GM12873 (cell line): ENCODE measurements around the gene LEPR.

Source experiments
- TF ChIP-seq, protein P1 (sequence below): IDR thresholded peaks from 2 replicates; pipeline ENCODE4 v1.5.1; 2012; ENCODE audit warnings: low read depth, mild to moderate bottlenecking, moderate library complexity, low read length, control low read depth; ENCODE audit not compliant: insufficient read depth; ENCODE audit errors: missing control alignments

Gene LEPR

DNA sequence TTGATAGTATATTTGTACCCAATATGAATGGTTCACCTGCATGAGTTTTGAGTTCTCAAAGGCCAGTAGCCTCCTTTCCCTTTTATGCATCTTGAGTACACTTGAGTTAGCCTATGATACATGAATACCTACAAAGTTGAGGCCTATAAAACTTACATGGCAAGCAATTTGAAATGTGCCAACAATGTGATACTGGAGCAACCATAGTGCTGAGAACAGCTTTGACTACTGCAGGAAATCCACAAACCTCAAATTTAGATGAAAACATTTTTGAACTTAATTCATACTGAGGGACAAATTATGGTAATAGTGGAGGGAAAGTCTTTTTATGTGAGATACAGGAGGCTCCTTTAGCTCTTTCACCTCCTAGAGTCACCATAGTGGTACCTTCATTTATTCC lies 37.4 kb downstream of the LEPR start:
- TF ChIP-seq, protein P1, sequence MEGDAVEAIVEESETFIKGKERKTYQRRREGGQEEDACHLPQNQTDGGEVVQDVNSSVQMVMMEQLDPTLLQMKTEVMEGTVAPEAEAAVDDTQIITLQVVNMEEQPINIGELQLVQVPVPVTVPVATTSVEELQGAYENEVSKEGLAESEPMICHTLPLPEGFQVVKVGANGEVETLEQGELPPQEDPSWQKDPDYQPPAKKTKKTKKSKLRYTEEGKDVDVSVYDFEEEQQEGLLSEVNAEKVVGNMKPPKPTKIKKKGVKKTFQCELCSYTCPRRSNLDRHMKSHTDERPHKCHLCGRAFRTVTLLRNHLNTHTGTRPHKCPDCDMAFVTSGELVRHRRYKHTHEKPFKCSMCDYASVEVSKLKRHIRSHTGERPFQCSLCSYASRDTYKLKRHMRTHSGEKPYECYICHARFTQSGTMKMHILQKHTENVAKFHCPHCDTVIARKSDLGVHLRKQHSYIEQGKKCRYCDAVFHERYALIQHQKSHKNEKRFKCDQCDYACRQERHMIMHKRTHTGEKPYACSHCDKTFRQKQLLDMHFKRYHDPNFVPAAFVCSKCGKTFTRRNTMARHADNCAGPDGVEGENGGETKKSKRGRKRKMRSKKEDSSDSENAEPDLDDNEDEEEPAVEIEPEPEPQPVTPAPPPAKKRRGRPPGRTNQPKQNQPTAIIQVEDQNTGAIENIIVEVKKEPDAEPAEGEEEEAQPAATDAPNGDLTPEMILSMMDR, result no peak

DNA sequence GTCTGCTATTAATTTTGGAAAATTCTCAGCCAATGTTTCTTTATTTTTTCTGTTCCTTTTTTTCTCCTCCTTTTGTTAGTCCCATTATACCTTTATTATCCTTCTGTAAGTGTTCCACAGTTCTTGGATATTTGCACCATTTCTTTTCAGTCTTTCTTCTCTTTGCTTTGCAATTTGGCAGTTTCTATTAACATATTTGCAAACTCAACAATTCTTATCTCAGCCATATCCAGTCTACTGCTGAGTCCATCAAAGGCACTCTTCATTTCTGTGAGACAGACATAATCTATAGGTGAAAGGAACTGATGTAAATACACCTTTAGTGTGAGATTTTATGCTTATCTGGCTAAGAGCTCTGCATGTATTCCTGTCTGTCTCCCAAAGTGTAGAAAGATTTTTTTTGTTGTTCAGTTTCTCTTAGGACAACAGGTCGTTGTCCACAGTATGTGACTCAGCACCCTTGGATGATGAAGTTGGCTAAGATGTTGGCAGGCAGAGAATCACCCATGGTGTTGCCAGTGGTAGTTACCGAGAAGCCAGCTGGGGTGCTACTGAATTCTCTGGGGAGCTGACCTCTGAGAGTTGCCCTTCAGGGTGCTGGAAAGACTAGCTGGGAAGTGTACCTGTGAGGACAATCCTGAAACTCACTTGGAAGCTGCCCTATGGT lies 38.4 kb downstream of the LEPR start:
- TF ChIP-seq, protein P1, result no peak

DNA sequence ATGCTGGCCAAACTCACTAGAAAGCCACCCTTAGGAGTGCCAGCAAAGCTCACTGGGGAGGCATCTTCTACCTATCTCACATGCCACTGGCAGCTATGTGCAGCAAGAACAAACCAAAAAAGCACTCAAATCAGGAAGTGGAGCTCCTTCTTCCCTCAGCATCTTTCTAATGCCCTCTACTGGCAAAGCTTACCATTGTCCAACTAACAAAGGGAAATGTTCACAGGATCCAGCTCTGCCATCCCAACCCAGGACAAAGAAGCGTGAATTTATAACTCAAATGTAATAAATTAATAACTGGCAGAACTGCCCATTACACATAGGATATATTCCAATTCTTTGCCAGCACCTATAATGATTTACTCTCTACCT lies 38.9 kb downstream of the LEPR start:
- TF ChIP-seq, protein P1, result peak; percentile 71

DNA sequence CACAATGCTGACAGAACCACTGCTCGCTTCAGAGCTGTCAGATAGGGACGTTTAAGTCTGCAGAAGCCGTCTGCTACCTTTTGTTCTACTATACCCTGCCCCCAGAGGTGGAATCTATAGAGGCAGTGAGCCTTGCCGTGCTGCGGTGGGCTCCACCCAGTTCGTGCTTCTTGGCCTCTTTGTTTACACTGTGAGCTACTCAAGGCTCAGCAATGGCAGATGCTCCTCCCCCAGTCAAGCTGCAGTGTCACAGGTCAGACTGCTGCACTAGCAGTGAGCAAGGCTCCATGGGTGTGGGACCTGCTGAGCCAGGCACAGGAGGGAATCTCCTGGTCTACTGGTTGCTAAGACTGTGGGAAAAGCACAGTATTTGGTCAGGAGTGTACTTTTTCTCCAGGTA lies 47.1 kb downstream of the LEPR start:
- TF ChIP-seq, protein P1, result no peak

DNA sequence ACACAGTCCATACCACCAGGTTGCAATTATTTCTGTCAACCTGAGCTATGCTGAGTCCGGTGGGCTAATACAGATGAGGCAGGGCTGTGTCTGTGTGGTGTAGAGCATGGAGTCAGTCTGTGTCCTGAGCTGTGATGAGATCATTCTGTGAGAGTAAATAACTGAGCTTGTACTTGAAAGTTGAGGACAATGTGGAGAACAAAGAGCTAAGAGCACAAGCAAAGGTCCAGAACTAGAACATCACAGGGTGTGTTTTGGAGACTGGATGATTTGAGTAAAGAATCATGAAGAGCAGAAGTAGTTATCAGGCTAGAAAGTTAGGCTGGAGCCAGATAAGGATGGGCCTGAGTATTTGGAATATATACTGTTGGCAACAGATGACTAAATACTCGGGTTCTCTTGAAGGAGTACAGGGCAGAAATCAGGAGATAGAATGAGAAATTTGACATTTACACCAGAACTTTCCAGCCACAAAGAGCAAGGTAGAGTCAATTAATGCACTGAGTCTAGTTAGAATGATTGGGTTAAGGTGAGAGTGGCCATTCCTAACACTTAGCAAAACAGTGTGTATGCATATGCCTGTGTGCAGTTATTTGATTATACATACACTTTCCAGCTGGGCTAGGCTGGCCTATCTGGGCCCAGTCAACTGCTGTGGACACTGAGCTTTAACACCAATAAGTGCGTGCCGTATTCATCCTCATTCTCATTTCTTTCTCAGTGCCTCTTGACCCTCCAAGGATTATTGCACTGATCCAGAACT lies 48.8 kb downstream of the LEPR start:
- TF ChIP-seq, protein P1, result no peak

DNA sequence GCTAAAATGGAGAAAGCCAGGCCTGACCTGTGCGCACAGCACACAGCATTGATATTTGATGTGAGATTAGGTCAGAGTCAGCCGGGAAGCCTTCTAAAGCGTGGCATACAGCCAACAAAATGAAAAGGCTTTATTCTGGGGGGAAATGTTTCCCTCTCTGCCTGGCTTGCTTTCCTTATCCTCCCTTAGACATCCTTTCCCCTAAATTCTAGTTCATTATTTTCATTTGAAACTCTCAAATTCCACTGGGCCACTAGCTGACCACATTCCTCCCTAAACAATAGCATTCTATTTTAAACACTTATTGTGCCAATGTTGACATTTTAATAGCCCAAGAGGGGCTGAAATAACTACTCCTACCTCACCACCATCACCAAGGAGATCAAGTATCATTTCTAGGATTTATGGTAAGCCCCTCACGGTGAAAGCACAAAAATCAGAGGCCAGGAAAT lies 49.4 kb downstream of the LEPR start:
- TF ChIP-seq, protein P1, result no peak
